HG02798 (cell line): Measurements from ENCODE around the gene CAPS.
"Not testable (repeated sequence)": the region's sequence is repeated elsewhere in the genome, so short reads cannot be mapped to it uniquely, and the experiment has no call there.

Source experiments
- ATAC-seq: cut with Tn5 transposase; IDR thresholded peaks from one replicate; pipeline ENCODE4 v1.9.1; 2021; ENCODE audit warnings: mild to moderate bottlenecking; ENCODE audit not compliant: unreplicated experiment, poor library complexity

Gene CAPS

DNA sequence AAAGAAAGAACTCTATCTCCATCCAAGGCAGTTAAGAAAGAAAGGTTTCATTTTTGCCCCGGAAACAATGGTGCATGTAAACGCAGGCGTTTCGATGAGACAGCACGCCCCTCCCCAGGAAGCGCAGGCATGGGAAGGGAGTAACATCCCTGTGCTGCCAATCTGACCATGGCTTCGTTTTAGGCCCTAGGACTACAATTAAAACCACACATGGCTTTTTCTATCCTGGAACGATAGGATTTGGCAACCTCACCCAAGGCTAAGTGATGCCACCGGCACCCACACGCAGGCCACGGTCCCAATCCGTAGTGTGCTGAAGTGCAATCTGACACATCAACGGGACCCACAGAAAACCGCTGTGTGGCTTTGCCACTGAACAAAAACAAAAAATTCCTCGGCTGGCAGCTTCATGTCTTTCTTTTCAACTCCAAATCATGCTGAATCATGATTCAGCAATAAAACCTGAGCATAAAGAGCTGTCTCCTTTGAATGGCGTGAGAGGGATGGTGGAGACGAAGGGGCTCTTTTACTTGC lies 39.7 kb downstream of the CAPS start:
- ATAC-seq: no peak

DNA sequence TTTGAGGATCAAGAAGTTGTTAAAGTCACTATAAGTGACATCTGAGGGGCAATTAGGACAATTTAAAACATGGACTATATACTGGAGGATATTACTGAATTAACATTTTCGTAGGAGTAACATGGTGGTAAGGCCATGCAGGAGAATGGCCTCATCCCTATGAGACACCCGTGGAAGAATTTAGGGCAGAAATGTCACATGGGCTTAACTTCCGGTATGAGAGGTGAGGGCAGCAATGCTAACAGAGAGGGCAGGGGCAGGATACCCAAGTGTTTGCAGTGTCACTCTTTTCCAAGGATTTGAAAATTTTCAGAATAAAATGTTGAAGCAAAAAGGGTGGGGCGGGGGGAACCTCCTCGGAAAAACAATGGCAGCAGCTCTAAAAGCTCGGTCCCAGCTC lies 40.2 kb downstream of the CAPS start:
- no peak for ATAC-seq

DNA sequence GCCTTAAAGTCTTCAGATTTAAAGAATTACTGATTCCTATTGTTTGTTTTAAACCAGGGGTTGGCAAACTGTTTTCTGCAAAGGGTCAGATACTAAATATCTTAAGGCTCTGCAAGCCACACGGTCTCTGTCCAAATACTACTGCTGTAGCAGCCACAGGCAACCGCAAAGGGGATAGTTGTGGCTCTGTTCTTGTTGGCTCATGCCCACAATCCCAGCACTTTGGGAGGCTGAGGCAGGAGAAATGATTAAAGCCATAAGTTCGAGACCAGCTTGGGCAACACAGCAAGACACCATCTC lies 41.5 kb downstream of the CAPS start:
- ATAC-seq: no peak

DNA sequence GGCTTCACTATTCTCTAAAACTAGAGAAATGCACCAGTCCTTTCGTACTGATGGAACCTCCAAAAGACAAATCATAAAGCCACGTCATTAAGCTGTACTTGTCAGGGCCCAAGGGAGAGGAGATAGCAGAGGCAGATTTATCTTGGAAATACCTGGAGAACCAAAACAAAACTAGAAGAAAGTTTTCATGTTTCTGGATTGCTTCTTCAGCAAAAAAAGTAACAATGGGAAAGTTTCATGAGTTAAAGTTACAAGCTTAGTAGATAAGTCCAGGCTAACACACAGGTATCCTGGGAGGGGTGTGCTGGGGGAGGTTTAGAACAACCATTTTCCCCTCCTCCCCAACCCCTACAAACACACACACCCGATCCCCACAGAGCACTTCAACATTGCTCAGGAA lies 42.3 kb downstream of the CAPS start:
- no peak for ATAC-seq

DNA sequence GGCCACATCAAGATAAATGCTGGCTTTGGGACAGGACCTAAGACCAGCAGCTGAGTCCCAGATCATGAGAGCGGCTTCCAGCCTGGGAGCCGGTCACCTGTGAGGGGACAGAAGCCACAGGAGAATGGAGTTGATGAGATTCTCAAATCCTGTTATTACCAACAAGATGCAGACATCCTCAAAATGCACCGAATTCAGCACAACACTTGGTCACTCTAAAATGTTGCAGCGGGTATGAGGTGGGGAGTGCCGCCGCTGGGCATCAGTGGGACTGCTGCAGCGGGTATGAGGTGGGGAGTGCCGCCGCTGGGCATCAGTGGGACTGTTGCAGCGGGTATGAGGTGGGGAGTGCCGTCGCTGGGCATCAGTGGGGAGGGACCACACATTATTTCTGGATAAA lies 42.7 kb downstream of the CAPS start:
- ATAC-seq: no peak

DNA sequence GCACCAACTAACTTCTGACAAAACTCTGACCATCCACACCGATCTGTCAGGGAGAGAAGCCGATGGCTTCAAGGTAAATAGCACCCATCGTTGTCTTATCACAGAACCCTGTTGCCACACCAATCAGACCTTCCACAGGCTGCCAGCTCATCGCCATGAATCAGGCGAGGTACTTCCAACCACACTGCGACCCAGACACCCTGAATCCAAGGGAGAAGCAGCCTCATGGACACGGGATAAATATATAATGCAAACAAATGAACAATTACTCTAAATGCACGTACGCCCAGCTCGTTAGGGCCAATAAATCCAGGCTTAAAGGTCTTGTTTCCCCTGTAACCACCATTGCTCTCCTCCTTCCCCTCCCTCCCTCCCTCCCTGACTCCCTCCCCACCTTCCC lies 43.1 kb downstream of the CAPS start:
- ATAC-seq: no peak

DNA sequence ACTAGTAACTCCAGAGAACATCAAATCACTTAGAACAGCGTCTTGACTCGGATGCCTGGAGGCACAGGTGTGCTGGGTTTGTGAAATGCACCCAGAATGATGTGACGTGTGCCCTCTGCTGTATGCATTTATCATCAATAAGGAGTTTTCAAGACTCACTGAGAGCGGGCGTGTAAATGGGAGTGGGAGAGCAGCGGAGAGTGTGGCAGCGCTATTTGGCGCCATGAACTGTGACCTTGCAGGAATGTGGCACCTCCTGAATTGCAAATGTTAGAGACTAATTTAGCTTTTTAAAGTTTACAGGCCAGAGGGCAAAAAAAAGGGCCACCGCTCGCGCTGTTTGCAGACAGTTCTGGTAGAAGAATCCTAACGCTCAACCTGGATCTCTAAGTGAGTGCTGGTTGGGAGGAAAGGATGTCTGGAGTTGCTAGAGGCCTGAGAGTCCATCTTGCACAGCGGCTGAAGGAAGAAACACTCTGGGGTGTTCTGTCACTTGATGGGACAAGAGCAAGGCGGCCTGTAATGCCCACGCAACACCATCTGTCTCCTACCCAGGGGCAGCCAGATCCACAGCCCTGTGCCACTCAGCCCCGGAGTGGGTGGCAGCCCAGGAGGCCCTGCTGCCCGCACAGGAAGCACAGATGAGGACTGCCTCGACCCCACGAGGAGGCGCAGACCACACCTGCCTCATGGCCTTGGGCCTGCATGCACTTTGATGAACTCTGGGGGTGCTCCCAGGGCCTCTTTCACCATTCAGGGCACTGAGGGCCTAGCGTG lies 44.2 kb downstream of the CAPS start:
- no peak for ATAC-seq

DNA sequence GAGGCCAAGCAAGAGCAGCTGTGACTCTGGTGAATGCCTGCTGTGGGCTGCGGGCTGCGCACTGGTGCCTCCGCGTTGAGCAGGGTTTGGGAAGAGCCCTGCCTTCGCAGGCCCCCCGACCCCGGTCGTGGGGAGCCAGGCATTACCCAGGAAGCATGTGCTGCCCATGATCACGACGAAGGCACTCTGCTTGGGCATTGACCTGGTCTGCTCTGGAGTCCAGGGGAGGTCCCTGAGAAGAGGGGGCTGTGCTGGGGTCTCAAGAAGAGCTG lies 44.7 kb downstream of the CAPS start:
- ATAC-seq: no peak

DNA sequence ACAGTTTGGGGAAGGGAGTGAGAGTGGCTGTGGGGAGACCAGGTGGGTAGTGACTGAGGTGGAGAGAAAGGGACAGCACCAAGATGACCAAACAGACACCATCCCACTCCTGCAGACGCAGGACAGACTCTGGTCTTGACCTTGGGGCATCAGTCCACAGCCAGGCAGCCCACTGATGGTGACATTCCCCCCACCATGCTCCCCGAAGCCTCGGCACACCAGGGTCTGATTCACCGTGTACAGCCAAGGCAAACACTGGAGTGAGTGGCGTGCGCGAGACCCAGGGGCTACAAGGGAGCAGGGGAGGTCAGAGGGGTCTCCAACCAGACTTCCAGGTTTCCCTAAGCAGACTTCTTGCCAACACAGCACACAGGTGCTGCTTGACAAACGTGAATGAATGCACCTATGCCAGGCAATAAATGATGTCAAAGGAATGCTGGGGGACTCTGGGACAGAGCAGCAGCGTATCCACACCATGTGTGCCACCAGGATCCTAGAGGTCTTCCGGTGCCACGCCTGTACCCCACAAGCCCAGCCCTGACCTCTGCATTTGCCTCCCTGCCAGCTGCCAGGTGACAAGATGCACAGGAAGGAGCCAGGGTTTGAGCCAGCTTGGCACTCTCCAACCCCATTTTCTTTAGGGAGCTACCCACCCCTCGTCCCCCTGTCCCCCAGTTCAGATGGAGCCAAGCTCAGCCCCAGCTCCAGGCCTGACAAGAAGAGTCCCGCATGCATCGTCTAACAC lies 45.4 kb downstream of the CAPS start:
- ATAC-seq: no peak

DNA sequence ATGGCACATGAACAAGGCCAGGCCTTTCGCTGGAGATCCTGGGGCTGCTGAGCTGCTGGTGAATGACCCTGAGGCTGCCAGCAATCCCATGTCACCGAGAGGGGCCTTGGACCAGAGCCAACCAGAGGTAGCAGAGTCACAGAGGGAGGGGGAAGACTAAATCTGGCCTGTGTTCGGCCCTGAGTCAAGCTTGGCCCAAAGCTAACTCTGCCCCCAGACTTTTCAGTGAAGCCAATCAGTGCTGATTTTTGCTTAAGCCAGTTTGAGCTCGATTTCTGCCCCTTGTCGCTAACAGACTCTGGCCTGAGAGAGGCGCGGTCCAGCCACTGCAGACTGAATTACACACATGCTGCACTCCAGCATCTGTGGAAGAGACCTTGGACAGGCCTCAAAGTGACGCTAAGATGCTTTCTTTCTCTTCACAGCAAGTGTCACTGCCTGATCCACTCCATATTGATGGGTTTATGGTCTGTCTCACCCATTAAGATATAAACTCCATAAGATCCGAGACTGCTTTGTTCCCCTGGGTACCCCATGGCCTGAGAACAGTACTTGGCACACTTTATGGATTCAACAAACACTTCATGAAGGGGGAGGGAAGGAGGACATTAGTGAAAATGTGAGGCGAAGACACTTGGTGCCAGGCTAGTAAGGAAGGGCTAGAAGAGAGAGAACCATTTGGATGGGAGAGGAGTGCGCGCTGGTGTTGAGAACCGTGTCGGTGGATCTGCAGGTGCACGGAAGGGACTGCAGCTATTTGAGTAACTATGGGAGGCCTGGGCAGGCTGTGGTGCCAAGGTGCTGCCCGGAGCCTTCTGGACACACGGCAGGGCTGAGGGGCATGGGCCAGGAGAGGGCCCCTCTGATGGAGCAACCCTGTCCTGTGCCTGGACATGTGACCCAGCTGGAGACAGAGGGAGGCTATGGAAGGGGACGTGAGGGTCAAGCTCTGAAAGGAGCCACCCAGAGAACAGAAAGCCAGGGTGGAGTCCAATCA lies 46.2 kb downstream of the CAPS start:
- no peak for ATAC-seq

DNA sequence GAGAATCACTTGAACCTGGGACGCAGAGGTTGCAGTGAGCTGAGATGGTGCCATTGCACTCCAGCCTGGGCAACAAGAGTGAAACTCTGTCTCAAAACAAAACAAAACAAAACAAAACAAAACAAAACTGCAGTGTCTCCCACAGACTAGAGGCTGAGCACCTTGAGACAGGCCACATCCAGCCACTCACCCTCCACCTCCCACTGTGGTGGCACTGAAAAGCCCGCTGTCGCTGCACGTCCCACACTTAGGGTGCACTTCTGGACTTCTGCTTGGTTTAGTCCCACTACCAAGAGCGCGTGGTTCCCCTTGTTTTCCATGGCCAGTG lies 47.6 kb downstream of the CAPS start:
- ATAC-seq: not testable (repeated sequence)

DNA sequence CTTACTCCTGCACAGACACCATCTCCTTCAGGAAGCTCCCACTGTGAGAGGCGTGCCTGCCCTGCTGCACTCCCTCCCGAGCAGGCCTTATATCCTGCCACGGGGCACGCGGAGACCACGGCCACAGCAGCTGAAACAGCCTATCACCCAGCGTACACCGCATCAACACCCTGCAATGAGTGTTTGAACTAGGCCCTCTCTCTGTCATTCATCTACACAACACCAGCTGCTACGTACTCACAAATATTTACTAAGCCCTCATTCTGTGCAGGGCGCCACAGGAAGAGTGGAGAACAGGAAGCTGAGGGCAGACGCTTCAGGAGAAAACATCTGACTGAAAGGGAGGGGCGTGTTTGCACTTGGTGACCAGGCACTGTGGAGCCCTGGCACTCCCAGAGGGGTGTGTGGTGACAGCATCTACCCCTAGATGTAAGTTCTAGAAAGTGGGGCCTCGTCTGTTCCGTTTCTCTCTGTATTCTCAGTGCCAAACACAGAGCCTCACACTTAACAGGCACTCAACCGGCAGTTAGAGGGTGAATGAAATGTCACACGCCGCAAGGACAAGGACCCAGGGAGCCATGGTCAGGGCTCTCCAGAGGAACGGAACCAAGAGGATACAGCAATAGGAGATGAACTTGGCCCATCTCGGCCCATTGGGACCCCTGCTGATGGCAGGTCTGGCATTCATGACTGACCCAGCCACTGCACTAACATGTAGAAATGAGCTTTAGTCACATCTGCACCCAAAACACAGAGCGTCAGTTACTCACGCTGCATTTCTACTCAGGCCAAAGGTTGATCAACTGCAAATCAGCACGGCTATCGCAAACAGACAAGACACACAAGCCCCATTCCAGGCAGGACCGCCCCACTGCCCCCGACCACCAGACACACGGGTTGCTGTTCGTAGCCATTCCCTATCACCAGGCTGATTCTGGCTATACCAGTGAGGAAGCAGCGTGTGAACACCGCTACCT lies 48.2 kb downstream of the CAPS start:
- no peak for ATAC-seq

DNA sequence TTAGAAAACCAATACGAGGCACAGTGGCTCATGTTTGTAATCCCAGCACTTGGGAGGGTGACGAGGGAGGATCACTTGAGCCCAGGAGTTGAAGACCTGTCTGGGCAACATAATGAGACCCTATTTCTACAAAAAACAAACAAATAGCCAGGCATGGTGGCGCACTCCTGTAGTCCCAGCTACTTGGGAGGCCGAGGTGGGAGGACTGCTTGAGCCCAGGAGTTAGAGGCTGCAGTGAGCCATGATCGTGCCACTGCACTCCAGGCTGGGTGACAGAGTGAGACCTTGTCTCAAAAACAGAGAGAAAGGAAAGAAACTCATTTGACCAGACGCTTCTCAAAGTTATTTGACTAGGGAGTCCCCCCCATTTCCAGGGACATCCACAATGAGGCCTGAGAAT lies 49.2 kb downstream of the CAPS start:
- not testable (repeated sequence) for ATAC-seq

DNA sequence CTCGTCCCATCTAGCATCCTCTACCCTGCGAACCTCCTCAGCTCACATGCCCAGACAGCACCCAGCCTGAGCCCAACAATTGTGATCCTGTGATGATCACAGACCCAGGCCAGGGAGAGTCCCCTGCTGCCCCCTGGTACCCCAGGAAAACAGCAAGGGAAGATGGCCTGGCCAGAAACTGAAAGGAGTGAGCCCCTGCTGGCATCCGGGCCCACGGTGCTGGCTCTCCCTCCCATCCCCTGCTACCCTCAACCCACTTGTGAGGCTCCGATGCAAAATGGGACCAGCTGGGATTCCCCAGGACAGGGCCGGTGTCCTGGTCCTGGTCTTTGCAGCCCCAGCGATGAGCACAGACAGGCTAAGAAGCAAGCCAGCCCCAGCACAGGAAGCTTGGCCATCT lies 49.8 kb downstream of the CAPS start:
- no peak for ATAC-seq

DNA sequence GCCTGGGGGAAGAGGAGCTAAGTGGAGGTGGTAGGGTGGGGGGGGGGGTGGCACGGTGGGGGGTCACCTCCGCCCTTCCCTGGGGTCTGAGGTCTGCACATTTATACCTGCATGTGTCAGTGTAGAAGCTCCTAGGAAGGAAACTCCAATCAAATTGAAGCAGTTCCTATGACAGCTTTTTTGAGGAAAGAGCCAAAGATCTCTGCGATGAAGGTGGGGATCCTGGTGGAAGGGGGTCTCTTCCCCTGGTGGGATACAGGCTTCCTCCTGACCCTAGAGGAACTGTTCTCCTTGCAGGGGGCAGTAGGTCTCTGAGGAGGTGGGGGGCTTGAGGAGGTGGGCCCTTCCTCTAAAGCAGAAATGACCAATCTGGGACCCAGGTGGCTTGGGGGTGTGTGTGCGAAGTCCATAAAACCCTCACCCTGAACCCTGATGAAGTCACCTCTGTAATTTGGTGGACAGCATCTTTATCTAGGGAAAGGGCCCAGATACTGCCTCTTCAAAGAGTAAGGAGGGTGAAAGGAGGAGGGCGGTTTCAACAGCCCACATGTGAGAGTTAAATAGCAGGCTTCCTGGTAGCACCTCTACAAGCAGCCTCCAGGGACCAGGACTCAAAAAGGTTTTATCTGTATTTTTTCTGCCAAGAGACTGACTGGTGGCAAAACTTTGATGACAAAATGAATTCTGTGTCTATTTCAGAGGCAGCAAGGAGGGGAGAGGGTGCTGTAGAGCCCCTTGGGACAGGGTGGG lies 50.9 kb downstream of the CAPS start:
- no peak for ATAC-seq
